HG03439 (cell line): ENCODE results near the gene TDRD12.
"Not testable (repeated sequence)": the region's sequence is repeated elsewhere in the genome, so short reads cannot be mapped to it uniquely, and the experiment has no call there.

ENCODE experiments used
- ATAC-seq: cut with Tn5 transposase; IDR thresholded peaks from one replicate; pipeline ENCODE4 v1.9.1; 2021; ENCODE audit warnings: mild to moderate bottlenecking, moderate library complexity; ENCODE audit not compliant: unreplicated experiment

TDRD12 gene

DNA sequence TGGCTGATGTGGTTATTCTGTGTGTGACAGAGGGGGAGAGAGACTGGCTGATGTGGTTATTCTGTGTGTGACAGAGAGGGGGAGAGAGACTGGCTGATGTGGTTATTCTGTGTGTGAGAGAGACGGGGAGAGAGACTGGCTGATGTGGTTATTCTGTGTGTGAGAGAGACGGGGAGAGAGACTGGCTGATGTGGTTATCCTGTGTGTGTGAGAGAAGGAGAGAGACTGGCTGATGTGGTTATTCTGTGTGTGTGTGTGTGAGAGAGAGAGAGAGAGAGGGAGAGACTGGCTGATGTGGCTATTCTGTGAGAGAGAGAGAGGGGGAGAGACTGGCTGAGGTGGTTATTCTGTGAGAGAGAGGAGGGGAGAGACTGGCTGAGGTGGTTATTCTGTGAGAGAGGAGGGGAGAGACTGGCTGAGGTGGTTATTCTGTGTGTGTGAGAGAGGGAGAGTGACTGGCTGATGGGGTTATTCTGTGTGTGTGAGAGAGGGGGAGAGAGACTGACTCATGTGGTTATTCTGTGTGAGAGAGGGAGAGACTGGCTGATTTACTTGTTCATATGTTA lies 27.1 kb downstream of the TDRD12 start:
- ATAC-seq = not testable (repeated sequence)

DNA sequence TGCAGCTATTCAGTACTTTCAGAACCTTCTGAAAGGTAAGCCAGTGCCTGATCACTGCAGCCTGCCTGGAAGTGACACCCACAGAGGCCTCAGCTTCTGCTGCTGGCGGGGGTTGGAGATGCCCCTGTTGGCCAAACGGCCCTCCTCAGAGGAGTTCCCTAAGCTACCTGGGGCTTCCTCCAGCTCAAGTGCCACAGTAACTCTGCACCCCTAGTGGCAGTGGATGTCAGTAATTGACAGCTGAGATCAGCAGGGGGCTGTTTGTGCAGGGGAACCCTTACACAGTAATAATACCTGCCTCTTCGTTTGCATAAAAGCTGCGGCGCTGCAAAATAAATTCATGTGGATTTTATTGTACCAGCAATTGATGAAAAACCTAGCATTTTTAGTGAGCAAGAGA lies 28.9 kb downstream of the TDRD12 start:
- ATAC-seq = no peak

DNA sequence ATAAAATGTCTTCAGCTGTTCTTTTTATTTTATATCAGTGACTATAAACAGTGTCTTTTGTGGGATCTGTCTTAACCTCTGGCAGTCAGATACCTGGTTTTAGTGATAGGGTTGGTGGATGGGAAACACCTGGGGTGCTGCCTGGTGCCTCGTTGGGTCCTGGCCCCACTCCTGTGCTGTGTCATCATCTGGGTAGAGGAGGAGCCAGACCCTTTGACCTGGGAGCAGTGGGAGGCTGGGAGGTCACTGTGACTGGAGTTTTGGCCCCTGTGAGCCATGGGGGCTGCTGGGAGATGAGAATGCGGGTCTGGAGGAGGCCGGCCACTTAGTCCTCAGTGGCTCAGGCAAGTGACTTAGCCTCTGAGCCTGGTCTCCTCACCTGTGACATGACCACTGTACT lies 29.4 kb downstream of the TDRD12 start:
- no peak for ATAC-seq

DNA sequence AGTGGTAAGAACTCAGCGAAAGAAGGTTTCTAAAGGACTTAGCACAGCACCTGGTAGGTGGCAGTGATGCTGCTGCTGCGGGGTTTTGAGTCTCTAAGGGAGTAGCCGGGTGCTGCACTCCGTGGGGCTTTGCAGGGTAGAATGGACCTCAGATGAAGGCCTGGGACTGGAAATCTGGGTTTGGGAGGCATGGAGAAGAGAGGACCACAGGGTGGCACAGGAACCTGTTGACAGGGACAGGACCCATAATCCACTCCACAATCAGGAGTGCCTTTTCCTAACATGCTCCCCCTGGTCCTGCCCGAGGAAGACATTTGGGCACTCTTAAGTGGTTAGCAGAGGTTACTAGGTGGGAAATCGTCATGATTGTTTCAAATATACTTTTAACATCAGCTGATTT lies 29.8 kb downstream of the TDRD12 start:
- ATAC-seq = no peak

DNA sequence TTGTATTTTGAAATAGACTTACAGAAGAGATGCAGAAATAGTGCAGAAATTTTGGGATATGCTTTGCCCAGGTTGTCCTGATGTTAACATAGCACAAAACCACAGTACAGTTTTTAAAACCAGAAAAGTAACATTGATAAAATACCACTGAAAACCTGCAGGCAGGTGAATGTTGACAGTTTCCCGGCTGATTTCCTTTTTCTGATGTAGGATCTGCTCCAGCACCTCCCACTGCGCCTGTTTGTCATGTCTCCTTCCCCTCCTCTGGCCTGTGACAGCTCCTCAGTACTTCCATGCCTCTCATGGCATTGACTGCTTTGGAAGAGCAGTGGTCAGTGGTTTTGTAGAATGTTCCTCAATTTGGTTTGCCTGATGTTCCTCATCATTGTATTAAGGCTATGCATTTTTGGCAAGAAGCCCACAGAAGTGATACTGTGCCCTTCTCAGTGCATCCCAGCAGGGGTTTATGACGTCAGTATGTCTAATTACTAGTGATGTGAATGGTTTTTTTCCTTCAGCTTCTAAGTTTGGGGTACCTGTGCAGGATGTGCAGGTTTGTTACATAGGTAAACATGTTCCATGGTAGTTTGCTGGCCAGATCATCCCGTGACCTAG lies 31.0 kb downstream of the TDRD12 start:
- no peak for ATAC-seq

DNA sequence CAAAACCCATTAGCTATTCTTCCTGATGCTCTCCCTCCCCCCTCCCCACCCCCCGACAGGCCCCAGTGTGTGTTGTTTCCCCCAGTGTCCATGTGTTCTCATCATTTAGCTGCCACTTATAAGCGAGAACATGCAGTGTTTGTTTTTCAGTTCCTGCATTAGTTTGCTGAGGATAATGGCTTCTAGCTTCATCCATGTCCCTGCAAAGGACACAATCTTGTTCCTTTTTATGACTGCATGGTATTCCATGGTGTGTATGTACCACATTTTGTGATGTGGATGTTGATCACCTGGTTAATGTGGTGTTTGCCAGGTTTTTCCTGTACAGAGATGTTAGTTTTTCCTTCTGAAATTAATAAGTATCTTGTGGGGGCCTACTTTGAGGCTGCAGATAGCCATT lies 31.5 kb downstream of the TDRD12 start:
- no peak for ATAC-seq

DNA sequence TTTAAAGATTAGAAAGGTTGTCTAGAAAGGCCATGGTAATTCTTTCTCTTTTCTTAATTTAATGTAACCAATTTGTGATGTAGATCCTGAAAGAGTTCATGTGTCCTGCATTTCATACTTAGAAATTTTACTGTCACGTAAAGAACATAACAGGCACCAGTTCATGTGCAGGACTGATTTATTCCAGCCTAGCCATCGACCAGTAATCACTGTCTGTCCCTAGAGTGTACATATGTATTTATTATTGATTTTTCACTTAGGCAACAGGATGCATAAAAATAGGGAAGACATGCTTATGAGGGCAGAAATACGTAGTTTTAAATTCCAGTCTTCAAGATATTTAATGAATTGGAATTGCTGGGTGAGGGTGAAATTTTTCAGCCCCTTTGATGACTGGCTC lies 37.6 kb downstream of the TDRD12 start:
- no peak for ATAC-seq

DNA sequence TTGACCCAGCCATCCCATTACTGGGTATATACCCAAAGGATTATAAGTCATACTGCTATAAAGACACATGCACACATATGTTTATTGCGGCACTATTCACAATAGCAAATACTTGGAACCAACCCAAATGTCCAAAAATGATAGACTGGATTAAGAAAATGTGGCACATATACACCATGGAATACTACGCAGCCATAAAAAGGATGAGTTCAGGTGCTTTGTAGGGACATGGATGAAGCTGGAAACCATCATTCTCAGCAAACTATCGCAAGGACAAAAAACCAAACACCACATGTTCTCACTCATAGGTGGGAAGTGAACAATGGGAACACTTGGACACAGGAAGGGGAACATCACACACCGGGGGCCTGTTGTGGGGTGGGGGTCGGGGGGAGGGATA lies 45.8 kb downstream of the TDRD12 start:
- ATAC-seq = not testable (repeated sequence)

DNA sequence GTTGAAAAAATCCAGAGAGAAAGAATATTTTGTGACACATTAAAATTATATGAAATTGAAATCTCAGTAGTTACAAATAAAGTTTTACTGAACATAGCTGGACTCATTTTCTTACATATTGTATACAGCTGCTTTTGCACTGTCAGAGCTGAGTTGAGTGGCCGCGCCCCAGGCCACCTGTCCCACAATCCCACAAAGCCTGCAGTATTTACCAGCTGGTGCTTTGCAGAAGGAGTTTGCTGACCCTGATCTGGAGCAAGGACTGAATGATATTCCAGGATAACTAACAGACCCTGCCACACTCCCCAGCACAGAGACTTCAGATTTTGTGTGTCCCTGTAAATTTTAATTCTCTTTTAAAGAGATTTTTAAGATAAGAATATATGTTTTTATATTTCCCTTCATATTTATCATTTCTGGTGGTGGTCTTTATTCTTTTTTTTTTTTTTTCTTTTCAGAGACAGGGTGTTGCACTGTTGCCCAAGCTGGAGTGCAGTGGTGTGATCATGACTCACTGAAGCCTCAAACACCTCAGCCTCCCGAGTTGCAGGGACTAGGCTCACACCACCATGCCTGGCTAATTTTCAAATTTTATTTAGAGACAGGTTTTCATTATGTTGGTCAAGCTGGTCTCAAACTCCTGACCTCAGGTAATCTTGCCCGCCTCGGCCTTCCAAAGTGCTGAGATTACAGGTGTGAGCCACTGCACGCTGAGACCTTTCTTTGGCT lies 48.5 kb downstream of the TDRD12 start:
- ATAC-seq = no peak

DNA sequence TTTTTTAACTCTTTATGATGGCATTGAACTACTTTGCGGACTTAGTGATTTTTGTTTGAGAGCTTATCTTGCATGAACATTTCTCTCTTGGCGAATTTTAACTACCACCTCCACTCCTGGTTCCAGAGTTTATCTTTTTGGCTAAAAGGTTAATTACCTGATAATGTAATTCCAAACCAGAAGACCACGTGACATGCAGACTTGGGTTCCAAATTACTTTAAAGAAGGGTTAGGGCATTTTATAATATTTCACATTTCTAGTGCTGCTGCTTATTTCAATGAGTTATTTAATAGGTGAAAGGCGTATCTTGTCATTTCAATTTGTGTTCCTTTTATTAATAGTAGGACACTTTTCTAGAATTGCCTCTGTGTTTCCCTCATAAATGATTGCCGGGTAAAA lies 52.0 kb downstream of the TDRD12 start:
- ATAC-seq = no peak

DNA sequence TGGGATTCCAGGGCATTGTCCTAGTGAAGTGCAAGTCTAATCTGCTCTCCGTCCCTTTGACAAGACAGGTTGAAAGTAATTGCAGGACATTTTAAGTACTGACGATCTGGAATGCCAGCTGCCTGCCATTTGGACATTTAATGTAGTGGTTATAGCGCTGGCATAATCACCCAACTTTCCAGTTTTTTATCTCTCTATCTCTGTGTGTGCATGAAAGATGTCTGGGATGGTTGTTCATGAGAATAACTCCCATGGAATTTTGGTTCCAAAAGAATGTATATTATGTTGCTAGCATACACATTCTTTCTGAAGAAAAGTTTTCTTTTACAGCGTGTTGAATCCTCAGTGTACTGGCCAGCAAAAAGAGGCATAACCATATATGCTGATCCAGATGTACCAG lies 53.6 kb downstream of the TDRD12 start:
- no peak for ATAC-seq

DNA sequence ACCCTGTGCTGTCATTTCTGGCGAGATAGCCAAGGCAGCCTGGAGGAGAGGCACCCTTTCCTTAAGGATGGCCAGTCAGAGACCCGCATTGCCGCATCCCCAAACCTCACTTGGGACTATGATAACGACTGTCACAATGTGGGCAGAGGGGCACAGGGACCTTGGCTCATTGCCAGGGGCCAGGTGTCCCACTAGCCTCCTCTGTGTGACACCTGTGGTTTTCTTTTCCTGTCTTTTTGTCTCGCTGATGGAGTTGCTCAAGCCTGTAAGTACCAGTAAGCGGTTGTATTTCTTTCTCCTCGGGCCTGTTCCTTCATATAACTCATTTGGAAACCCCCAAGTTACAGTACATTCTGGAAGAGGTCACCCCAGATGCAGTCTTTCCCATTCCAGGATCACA lies 59.5 kb downstream of the TDRD12 start:
- no peak for ATAC-seq

DNA sequence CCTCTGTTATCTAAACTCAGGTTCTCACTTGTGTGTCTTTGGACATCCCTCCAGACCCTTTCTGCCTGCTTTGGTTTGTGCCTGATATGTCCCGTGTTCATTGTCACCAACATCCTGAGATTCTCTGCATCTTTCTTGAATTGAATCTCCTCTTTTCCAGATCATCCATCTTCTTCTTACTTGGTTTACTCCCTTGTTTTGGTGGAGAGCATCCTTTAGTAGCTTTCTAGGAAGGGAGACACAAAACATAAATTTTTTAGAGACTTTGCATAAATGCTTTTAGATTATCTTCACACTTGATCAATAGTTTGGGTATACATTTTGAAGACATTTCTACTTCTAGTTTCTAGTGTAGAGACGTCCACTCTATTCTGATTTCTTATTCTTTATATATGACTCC lies 61.7 kb downstream of the TDRD12 start:
- no peak for ATAC-seq

DNA sequence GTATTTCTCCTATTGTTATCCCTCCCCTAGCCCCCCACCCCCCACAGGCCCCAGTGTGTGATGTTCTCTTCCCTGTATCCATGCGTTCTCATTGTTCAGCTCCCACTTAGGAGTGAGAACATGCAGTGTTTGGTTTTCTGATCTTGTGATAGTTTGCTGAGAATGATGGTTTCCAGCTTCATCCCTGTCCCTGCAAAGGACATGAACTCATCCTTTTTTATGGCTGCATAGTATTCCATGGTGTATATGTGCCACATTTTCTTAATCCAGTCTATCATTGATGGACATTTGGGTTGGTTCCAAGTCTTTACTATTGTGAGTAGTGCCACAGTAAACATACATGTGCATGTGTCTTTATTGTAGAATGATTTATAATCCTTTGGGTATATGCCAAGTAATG lies 62.5 kb downstream of the TDRD12 start:
- ATAC-seq = not testable (repeated sequence)

DNA sequence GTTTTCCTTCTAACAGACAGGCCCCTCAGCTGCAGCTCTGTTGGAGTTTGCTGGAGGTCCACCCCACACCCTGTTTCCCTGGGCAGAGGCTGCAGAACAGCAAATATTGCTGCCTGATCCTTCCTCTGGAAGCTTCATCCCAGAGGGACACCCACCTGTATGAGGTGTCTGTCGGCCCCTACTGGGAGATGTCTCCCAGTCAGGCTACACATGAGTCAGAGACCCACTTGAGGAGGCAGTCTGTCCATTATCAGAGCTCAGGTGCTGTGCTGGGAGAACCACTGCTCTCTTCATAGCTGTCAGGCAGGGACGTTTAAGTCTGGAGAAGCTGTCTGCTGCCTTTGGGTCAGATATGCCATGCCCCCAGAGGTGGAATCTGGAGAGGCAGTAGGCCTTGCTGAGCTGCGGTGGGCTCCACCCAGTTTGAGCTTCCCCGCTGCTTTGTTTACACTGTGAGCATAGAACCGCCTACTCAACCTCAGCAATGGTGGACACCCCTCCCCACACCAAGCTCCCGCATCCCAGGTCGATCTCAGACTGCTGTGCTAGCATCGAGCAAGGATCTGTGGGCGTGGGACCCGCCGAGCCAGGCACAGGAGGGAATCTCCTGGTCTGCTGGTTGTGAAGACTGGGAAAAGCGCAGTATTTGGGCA lies 67.7 kb downstream of the TDRD12 start:
- ATAC-seq = not testable (repeated sequence)

DNA sequence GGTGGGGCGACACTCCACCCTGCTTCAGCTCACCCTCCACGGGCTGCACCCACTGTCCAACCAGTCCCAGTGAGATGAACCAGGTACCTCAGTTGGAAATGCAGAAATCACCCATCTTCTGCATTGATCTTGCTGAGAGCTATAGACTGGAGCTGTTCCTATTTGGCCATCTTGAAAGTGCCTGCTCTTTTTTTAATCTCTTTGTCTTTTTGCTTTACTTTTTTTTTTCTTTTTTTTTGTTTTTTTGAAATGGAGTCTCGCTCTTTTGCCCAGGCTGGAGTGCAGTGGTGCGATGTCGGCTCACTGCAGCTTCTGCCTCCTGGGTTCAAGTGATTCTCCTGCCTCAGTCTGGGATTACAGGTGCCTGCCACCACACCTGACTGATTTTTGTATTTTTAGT lies 68.3 kb downstream of the TDRD12 start:
- ATAC-seq = not testable (repeated sequence)

DNA sequence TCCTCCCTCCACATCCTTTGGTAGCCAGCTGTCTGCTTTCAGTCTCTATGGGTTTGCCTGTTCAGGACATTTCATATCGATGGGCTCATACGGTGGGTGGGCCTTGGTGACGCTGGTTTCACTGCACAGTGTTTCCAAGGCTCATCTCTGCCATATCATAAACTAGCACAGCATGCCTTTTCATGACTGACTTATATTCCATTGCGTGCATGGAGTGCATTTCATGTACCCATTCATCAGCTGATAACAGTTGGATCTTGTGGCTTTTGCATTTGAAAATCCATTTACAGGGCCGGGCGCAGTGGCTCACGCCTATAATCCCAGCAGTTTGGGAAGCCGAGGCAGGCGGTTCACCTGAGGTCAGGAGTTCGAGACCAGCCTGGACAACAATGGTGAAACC lies 69.9 kb downstream of the TDRD12 start:
- no peak for ATAC-seq

DNA sequence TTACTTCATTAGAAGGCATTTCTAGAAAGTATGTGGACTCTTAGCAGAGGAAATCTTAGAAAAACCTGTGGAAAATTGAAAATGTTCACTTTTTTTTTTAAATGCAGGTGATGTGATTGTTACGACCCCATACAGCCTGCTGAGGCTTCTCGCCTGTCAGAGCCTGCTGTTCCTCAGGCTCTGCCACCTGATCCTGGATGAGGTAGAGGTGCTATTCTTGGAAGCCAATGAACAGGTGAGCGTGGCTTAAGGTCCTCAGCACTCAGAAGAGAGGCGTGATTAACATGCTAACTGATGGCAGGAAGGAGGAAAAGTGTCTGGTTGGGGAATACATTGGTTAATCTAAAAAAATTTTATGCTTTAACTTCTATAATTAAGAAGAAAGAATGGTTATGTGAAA lies 78.6 kb downstream of the TDRD12 start:
- ATAC-seq = no peak

DNA sequence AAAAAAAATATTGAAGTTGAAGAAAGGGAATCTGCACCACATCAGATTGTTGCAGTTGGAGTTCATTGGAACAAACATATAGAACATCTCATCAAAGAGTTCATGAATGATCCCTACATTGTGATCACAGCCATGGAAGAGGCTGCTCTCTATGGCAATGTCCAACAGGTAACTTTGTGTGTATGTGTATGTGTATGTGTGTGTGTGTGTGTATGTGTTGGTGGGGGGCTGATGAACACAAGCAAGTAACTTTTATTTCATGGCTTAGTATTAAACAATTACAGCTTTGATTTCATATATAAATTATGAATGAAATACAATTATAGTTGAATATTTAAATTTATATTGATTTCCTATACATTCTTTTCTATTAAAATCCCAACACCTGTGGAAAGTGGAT lies 80.6 kb downstream of the TDRD12 start:
- no peak for ATAC-seq

DNA sequence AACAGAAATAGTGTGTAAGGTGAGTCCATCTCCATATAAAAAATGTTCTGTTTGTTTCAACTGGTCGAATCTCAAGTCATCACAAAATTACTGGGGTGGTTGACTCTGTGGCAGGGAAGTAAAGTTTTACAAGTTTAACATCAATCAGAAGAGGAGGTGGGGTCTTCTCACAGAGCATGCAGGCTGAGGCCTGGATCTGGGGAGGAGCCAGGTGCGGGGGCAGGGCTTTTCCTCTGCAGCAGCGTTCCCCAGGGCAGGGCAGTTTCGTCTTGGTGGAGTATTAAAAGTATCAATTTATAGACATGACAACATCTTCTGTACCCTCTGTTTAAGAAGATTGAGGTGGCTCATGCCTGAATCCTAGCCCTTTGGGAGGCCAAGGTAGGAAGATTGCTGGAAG lies 81.2 kb downstream of the TDRD12 start:
- no peak for ATAC-seq

DNA sequence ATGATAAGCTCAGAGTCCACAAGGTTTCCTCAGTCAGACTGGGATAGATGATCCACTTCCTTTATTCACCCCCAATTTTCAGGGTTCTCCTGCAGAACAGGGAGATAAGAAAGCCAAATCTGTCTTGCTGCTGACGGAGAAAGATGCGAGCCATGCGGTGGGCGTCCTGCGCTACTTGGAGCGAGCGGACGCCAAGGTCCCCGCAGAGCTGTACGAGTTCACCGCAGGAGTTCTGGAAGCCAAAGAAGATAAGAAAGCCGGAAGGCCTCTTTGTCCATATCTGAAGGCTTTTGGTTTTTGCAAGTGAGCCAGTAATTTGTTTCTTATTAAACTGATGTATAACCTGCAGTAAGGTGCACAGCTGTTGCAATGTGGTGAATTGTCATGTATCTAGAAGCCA lies 83.3 kb downstream of the TDRD12 start:
- ATAC-seq = no peak

DNA sequence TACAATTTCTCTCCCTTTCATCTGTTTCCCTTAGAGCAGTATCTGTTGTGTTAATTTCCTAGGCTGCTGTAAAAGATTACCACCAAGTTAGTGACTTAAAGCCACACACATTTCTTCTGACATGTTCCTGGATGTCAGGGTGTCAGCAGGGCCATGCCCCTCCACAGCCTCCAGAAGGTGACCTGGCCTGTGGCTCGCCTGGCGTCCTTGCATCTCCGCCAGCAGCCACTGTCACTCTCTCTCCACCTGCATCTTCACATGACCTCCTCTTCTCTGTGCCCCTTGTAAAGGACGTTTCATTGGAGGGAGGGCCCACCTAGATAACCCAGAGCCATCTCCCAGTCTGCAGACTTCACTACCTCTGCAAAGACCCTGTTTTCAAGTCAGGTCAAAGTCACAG lies 88.7 kb downstream of the TDRD12 start:
- ATAC-seq = no peak
